ENCODE measurements around the gene PDE10A.

Gene PDE10A

GRCh38 chr6:165662749-165663376 lies at the start of gene PDE10A:
PDE10A (minus strand) TSS chr6:165663241; CDS start chr6:165662811, 430 bp downstream.
- Mint-ChIP-seq H3K27me3 (peaks cover 35% of the 10 kb centered on the region), H3K4me3 (no peak within 1 kb of the TSS)

DNA sequence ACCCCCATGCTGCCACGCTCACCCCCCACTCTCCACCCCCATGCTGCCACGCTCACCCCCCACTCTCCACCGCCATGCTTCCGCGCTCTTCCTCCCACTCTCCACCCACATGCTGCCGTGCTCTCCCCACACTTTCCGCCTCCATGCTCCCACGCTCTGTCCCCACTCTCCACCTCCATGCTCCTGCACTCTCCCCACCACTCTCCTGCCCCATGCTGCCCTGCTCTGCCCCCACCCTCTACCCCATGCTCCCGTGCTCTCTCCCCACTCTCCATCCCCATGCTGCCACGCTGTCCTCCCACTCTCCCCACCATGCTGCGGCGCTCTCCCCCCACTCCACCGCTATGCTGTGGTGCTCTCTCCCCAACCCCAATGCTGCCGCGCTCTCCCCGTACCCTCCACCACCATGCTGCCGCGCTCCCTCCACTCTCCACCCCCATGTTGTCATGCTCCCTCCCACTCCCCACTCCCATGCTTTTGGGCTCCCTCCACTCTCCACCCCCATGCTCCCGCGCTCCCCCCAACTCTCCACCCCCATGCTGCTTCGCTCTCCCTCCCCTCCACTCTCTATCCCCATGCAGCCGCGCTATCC lies 46.0 kb upstream of the PDE10A start:
- Mint-ChIP-seq H3K36me3 (no peaks in the 10 kb centered on the region), H3K4me3 (no peak overlapping the region), H3K27ac (no peak overlapping the region), H3K27me3 (no peaks in the 10 kb centered on the region), H3K9me3 (no peaks in the 10 kb centered on the region), H3K4me1 (no peaks in the 10 kb centered on the region)

More at GRCh38 chr6:165662749-165663376, at the start of gene PDE10A:
- Mint-ChIP-seq H3K9me3 (no peaks in the 10 kb centered on the region), H3K27ac (no peak within 1 kb of the TSS), H3K36me3 (peaks cover 2% of the 10 kb centered on the region), H3K4me1 (peaks cover 8% of the 10 kb centered on the region)

DNA sequence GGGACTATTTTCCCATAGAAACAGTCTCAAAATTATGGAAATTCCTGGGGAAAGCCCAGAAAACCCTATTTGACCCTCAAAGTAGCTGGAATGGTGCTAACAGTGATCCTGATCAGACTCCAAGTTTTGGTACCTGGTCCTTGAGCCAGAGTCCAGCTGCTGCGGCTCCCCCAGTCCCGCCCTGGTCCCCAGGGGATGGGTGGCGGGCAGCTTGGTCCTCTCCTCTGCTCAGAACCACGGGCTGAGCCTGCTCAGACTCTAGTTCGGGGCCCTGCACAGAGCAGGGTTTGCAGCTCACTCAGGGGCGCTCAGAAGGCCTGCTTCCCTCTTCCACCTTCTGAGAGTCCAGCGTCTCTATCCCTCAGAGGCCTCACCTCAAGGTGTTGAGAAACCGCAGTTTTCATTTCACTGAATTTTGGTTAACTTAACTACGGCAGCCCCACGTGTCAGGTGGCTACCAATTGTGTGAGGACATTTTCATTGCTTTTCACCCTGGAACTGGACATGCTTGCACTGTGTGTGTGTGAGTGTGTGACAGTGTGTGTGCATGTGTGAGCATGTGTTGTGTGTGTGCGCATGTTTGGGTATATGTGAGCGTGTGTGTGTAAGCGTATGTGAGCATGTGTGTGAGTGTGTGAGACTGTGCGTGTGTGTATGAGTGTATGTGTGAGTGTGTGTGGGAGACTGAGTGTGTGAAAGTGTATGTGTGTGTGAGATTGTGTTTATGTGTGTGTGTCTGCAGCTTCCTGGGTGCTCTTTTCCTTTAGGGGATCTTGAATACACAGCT lies 44.2 kb upstream of the PDE10A start:
- no peaks in the 10 kb centered on the region for H3K36me3 Mint-ChIP-seq
- H3K9me3 Mint-ChIP-seq: no peaks in the 10 kb centered on the region
- no peak overlapping the region for H3K27ac Mint-ChIP-seq
- H3K4me1 Mint-ChIP-seq: no peaks in the 10 kb centered on the region
- H3K4me3 Mint-ChIP-seq: no peak overlapping the region
- H3K27me3 Mint-ChIP-seq: no peaks in the 10 kb centered on the region

DNA sequence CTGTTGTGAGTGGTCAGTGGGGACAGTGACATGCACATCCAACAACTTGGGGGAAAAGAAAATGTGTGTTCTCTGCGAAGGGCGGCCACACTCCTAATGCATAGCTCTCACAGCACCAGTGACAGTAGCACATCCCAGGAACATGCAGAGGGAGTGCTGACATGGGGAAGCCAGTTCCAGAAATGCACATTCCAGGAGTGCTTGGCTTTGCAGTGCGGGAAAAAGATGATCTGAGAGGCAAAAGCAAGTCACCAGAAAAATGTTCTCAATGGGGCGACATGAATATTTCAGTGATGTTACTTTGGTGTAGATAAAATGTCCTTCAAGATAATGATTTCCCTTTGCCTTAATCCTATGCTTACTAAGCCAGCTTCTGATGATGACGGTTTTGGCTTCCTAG lies 42.9 kb upstream of the PDE10A start:
- no peak overlapping the region for H3K27ac Mint-ChIP-seq
- no peaks in the 10 kb centered on the region for H3K27me3 Mint-ChIP-seq
- H3K9me3 Mint-ChIP-seq: no peaks in the 10 kb centered on the region
- H3K4me3 Mint-ChIP-seq: no peak overlapping the region
- H3K36me3 Mint-ChIP-seq: no peaks in the 10 kb centered on the region
- H3K4me1 Mint-ChIP-seq: no peaks in the 10 kb centered on the region

DNA sequence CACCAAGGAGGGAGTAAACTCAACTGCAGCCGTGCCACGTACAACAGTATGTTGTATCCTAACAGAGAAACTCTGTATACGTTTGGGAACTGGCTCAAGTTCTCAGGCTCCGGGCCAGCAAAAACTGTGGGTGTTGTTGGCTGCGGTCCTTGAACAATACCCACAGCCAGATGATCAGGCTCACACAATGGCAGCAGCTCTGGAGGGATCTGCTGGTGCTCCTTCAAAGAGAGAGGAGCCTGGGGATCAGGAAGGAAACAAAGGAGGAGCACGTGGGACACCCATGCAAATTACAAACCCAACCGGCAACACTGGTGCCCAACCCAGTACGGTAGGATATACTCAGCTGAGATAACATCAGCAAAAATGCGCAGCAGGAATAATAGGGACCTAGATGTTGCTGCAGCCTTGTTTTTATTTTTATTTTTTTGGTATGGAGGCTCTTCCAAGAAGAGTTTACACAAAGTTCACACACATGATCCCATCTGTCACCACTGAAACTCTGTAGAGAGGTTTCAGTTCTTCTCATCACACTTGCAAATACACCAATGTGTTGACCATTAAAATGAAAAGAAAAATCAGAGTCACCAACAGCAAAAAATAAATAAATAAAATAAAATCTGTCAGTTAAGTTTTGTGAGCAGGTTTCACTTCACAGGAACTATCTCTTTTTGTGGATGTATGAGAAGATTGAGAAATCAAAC lies 41.2 kb upstream of the PDE10A start:
- Mint-ChIP-seq H3K27ac (no peak overlapping the region), H3K4me3 (no peak overlapping the region), H3K4me1 (no peaks in the 10 kb centered on the region), H3K9me3 (no peaks in the 10 kb centered on the region), H3K36me3 (no peaks in the 10 kb centered on the region), H3K27me3 (no peaks in the 10 kb centered on the region)

DNA sequence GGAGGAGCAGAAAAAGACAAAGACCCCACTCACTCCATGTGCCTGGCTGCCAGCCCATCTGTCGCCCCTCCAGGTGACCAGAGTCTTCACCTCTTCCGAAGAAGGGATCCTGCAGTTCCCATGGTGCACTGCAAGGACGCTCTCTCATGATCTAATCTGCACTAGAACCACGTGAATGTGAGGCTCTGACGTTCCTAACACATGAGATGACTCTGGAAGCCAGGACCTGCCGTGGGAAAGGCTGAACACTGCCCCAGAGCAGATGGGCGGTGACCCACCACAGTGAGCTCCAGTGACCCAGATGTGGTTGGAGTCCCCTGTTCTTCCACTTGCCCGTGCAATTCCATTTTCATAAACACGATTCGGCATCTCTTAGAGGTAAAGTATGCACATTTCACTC lies 39.6 kb upstream of the PDE10A start:
- H3K4me3 Mint-ChIP-seq: no peak overlapping the region
- H3K27me3 Mint-ChIP-seq: no peaks in the 10 kb centered on the region
- H3K27ac Mint-ChIP-seq: no peak overlapping the region
- H3K36me3 Mint-ChIP-seq: no peaks in the 10 kb centered on the region
- no peaks in the 10 kb centered on the region for H3K4me1 Mint-ChIP-seq
- no peaks in the 10 kb centered on the region for H3K9me3 Mint-ChIP-seq

DNA sequence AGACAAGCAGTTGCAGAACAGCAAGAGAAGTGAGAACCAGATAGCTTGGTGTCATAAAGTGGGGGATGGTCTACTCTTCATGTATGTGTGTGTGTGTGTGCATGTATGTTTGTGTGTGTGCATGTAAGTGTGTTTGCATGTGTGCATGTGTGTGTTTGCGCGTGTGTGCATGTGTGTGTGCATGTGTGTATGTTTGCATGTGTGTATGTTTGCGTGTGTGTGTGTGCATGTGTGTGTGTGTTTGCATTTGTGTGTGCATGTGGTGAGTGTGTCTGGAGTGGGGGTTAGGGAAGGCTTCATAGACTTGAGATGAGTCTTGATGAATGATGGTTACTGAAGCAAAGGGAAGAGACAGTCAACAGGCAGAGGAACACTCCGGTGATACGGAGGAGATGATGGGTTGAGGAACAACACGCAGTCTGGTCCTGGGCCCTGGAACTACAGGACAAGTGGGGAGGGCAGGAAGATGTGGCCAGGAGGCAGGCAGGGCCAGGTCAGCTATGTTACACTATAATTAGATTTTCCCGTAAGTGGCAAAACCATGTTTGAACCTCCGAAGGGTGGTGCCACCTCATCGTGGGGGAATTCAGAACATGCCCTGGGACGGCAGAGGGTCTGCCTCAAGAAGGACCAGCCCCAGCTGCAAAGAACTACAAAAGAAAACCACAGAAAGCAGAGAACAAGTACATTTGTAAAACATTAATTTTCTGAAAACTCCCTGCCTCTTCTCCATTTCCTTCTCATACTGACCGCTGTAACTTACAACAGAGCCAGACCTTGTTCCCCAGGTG lies 38.7 kb upstream of the PDE10A start:
- no peak overlapping the region for H3K4me3 Mint-ChIP-seq
- no peaks in the 10 kb centered on the region for H3K36me3 Mint-ChIP-seq
- no peaks in the 10 kb centered on the region for H3K4me1 Mint-ChIP-seq
- H3K9me3 Mint-ChIP-seq: no peaks in the 10 kb centered on the region
- H3K27me3 Mint-ChIP-seq: no peaks in the 10 kb centered on the region
- no peak overlapping the region for H3K27ac Mint-ChIP-seq

GRCh38 chr6:165701005-165701404 lies 38.0 kb upstream of the PDE10A start:
- Mint-ChIP-seq H3K4me1 (no peaks in the 10 kb centered on the region), H3K27ac (no peak overlapping the region), H3K9me3 (no peaks in the 10 kb centered on the region), H3K27me3 (no peaks in the 10 kb centered on the region), H3K36me3 (no peaks in the 10 kb centered on the region), H3K4me3 (no peak overlapping the region)

- H3K4me1 Mint-ChIP-seq: no peaks in the 10 kb centered on the region
- no peak overlapping the region for H3K27ac Mint-ChIP-seq
- no peaks in the 10 kb centered on the region for H3K36me3 Mint-ChIP-seq
- no peaks in the 10 kb centered on the region for H3K9me3 Mint-ChIP-seq
- H3K4me3 Mint-ChIP-seq: no peak overlapping the region
- peaks cover 2% of the 10 kb centered on the region for H3K27me3 Mint-ChIP-seq
Measured at GRCh38 chr6:165698868-165699267, 35.8 kb upstream of the PDE10A start.

DNA sequence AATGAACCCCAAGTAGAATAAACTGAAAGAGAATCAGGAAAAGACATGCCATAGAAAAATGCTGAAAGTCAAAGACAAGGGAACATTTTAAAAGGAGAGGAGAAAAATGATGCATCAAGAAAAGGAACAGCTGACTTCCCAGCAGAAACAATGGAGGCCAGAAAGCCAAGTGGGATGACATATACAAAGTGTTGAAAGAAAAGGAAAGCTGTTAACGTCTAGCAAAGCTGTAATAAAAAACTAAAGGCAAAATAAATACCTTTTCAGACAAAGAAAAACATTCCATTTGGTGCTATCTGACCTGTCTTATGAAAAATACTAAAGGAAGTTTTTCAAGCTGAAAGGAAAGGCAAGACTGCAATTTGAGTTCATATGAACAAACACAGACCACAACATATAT lies 34.1 kb upstream of the PDE10A start:
- no peaks in the 10 kb centered on the region for H3K4me1 Mint-ChIP-seq
- no peak overlapping the region for H3K4me3 Mint-ChIP-seq
- H3K36me3 Mint-ChIP-seq: no peaks in the 10 kb centered on the region
- H3K27me3 Mint-ChIP-seq: peaks cover 2% of the 10 kb centered on the region
- H3K27ac Mint-ChIP-seq: no peak overlapping the region
- H3K9me3 Mint-ChIP-seq: no peaks in the 10 kb centered on the region

DNA sequence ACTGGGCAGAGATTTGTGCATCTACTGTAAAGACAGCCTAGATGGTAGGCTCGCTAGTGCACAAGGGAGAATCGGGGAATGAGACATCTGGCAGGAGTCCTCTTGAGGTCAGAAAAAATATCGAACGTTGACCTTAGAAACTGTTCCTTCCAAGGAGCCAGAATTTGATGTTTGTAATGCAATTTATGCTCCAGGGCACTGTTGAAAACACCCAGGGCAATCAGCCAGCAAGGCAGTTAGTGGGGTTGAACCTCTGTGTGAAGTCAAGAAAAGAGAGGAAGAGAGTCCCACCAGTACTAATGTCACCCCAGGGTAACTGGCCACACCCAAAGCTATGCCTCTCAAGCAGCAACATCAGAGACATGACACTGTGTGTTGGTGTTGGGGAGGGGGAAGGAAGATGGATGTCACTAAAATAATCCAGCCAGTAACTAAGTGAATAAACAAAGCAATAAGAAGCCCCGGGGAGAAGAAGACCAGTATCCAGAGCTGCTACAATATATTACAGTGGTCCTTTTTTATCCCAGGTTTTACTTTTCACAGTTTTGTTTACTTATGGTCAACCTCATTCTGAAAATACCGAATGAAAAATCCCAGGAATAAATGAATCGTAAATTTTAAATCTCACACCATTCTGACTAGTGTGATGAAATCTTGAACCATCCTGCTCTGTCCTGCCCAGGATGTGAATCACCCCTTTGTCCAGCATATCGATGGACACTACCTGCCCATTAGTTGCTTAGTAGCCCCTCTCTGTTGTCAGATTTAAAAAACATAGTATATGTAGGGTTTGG lies 32.9 kb upstream of the PDE10A start:
- no peaks in the 10 kb centered on the region for H3K9me3 Mint-ChIP-seq
- H3K4me3 Mint-ChIP-seq: no peak overlapping the region
- H3K27ac Mint-ChIP-seq: no peak overlapping the region
- H3K27me3 Mint-ChIP-seq: peaks cover 2% of the 10 kb centered on the region
- H3K4me1 Mint-ChIP-seq: no peaks in the 10 kb centered on the region
- no peaks in the 10 kb centered on the region for H3K36me3 Mint-ChIP-seq

DNA sequence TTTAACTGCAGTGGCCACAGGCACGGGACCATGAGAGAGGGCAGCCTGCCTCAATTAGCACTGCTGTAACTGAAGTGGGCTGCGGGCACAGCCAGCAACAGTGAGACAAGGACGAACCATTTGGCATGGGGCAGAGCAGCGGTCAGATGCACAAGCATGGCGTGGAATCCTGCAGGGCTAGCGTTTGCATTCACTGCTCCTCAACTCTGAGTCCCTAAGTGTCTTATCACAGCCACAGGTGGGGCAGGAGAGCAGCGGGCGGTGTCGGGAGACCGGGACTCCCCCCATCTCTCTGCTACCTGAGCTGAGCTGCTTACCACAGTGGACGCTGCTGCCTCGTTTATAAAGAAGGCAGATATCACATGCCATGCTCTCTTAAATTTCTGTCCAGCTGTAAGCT lies 31.3 kb upstream of the PDE10A start:
- Mint-ChIP-seq H3K27me3 (peaks cover 2% of the 10 kb centered on the region), H3K36me3 (no peaks in the 10 kb centered on the region), H3K27ac (no peak overlapping the region), H3K4me3 (no peak overlapping the region), H3K4me1 (no peaks in the 10 kb centered on the region), H3K9me3 (no peaks in the 10 kb centered on the region)

GRCh38 chr6:165692106-165692653 lies 29.1 kb upstream of the PDE10A start:
- no peaks in the 10 kb centered on the region for H3K36me3 Mint-ChIP-seq

DNA sequence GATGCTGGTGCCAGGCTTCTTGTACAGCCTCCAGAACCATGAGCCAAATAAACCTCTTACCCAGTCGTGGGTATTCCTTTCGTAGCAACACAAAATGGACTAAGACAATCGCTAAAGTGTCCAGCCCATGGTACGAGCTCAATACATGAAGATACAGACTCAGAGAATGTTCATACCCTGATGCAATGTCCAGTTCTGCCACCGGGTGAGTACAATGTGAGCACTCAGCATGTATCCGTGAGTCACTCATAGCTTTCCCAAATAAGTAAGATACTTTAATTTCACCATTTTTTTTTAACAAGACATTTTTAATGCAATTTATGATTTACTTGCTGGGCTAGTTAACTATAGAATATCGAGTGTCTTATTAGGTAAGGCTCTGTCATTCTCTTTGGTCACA lies 26.7 kb upstream of the PDE10A start:
- H3K4me3 Mint-ChIP-seq: no peak overlapping the region
- H3K27me3 Mint-ChIP-seq: no peaks in the 10 kb centered on the region
- no peaks in the 10 kb centered on the region for H3K36me3 Mint-ChIP-seq
- no peaks in the 10 kb centered on the region for H3K4me1 Mint-ChIP-seq
- no peaks in the 10 kb centered on the region for H3K9me3 Mint-ChIP-seq
- H3K27ac Mint-ChIP-seq: no peak overlapping the region

More at GRCh38 chr6:165692106-165692653, 29.1 kb upstream of the PDE10A start:
- Mint-ChIP-seq H3K4me3 (no peak overlapping the region), H3K4me1 (no peaks in the 10 kb centered on the region), H3K27me3 (peaks cover 2% of the 10 kb centered on the region), H3K9me3 (no peaks in the 10 kb centered on the region), H3K27ac (no peak overlapping the region)

Measured in activated naive CD4-positive, alpha-beta T cell treated with anti-CD3 and anti-CD28 coated beads, Interleukin-2, amount 50 U/mL, for 24 hours (primary cell).